GM19099 (cell line): ENCODE measurements around the gene SH3PXD2A.

ENCODE experiments used
- POLR2A ChIP-seq: IDR thresholded peaks from 3 replicates; pipeline ENCODE4 v1.6.1; 2011; ENCODE audit warnings: low read depth; ENCODE audit not compliant: insufficient read length; ENCODE audit errors: extremely low read depth

The SH3PXD2A gene

DNA sequence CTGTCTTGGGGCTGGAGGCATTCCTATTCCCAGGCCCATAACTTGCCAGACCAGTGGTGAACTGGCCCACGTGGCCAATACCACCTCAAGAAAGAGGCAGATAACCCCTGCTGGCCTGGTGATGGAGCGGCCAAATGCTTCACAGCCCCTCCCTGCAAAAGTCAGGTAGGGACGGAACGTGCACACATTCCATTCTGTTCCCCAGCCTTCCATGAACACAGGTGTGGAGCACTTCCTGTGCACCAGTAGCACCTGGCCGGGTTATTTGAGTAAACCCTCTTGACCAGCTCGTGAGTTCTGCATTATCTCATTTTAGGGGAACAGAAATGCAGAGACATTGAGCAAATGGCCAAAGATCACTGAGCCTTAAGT, 134.4 kb downstream of the SH3PXD2A start:
- no peak for TF ChIP-seq POLR2A

DNA sequence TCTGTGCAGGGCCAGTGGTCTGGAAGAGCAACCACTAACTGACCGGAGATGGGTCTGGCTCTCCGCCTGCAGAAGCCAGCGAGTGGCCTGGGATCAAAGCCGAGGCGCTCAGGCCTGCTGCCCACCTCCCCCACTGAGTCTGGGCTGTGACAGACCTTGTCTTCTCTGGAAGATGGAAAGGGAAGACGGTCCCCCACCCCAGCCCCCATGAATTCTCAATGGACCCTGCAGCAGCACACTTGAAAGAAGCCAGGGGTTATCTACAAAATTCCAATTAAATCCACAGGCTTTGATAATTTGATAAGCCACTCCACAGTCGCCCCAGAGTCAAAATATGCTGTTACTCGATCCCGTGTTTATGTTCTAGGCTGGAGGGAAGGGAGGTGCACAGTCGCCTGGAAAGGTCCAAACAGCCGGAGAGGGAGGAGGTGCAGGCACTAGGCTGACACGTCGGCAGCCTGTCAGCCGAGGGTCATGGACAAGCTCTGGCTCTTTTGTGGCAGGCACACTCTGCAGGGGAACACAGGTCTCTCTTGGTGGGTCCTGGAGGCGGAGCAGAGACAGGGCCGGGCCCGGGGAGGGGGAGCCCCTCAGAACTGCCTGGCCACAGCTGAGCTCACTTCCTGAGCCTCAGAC, 134.9 kb downstream of the SH3PXD2A start:
- TF ChIP-seq POLR2A, result no peak

DNA sequence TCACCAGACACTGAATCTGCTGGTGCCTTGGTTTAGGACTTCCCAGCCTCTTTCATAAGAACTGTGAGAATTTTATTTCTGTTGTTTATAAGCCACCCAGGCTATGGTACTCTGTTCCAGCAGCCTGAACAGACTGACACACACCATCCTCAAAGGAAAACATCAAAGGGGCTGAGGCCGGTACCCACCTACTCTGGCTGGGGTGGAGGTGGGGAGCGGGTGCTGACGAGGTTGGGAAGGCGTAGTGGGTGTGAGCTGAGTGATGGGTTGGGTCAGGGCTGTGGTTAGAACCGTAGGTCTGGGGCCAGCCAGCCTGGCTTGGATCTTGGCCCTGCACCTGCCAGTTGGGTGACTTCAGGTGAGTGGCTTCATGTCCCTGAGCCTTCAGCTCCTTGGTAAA, 136.3 kb downstream of the SH3PXD2A start:
- TF ChIP-seq POLR2A, result no peak

DNA sequence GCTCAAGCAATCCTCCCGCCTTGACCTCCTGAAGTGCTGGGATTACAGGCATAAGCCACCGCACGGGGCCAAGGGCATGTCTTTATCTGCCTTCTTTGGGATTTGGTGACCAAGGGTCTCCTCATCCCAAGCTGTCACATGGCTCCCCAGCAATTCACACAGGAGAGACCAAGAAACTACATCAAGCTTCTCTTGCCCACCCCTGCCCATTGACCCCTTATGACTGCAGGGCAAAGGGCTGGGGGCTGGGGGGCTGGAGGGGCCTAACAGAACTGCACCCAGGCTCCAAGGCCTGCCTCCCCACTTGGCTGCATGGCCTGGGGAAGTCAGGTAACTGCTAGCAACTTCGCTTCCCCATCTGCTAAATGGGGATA, 137.1 kb downstream of the SH3PXD2A start:
- no peak for TF ChIP-seq POLR2A

DNA sequence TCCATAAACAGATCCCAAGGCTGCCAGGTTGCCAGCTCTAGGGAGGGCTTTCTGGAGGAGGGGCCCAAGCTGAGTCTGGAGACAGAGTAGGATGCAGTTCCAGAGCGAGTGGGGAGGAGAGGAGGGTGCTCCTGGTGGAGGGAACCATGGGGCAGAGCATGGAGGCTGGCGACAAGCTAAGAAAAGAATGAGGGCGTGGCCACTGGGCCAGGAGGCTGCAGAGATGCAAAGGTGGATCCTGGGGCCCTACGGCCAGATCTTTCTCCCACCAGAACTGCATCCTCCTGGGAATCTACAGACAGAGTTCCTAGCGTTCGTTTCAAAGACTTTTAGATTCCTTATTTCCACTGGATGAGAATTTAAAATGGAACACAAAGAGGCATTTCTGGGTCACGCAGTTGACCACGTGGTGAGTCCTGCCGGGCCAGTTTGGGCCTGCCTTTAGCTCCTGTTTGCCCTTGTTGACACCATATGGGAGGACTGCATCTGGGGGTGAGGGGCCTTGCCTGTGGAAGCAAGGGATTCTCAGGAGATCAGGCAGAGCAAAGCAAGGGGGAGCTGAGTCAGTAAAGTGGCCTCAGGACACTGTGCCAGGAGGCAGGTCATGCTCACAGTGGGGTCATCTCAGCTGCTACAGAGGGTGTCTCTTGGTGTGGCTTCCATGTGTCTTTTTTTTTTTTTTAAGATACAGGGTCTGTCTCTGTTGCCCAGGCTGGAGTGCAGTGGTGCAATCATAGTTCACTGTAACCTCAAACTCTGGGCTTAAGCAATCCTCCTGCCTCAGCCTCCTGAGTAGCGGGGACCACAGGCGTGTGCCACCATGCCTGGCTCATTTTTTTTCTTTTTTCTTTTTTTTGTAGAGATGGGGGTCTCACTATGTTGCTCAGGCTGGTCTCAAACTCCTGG, 137.8 kb downstream of the SH3PXD2A start:
- TF ChIP-seq POLR2A, result no peak

DNA sequence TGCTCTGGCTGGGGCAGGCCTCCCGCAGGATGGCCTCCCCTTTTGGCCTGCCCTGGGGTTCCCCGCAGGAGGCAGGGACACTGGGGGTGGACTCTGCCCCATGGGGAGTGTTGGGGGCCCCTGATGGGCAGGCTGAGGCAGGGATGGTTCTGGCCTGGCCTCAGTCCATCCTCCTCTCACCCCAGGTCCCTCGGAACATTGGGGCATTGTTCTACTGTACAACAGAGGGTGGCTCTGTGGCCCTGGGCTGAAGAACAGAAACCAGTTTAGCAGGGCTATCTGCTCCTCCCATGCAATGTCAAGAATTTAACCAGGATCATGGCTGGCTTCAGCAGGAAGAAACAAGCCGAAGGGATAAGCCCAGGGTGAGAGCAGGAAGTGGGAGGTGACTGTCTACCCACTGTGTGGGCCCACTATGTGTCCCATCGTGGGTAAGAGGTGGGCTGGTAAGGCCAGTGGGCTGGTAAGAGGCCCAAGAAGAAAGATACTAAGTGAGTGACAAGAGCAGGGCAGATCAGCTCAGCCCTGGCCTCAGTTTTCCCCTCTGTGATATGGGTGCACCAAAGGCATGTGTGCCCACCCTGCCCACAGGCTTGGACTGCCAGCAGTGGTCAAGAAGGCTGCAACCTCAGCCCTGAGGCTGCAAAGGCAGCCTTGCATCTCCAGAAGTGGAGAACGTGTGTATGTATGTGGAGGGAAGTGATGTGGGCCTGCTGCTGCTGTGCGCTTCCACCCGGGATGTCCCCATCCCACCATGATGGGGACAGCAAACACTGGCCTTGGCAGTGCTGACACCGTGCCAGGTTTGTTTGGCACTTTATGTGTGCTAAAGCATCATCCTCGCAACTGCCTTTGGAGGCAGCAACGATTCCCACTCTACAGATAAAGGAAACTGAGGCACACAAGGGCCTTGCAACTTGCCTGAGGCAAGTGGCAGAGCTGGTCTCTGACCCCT, 138.9 kb downstream of the SH3PXD2A start:
- TF ChIP-seq POLR2A, result no peak

DNA sequence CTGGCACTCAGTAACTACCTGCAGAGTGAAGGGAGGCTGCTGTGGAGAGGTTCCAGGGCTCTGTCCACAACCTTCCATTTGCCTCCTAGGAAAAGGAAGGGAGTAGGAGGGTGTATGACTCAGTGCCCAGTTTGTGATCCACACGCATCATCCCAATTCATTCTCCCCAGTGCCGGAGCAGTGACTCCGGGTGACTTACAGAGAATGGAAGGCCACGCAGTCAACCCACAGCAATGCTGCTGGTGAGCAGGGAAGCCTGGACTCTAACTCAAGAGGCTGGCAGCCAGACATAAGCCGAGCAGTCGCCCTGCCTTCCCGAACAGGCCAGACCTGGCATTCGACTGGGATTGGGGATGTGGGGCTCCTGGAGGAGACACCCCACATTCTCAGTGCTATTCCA, 139.9 kb downstream of the SH3PXD2A start:
- TF ChIP-seq POLR2A, result no peak

DNA sequence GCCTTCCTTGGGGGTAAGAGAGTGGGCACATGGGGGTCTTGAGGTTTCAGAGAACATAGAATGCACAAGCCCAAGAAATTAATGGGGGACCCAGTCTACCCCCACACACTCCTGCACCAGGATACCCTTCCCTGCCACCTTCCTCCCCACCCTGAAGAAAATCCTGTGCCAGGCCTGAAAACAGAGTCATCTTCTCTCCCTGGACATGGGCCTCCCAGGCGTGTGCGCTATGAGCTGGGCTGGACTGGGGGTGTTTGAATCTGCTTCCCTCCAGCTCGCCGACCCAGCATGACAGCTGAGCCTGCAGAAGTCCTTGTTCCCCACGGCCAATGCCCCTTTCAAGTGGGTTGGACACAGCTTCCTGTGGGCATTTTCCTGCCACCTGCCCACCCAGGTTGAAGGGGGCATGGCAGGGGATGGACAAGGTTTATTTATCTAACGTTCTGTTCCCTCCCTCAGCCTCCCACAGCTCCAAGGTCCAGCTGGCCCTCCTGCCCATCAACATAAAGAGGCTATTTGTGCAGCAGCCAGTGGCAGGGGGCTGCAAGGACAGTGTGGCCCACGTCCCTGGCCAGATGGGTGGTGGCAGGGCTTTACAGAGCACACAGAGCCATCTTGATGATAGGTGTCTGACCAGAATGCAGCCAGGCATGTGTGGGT, 141.0 kb downstream of the SH3PXD2A start:
- TF ChIP-seq POLR2A, result no peak

DNA sequence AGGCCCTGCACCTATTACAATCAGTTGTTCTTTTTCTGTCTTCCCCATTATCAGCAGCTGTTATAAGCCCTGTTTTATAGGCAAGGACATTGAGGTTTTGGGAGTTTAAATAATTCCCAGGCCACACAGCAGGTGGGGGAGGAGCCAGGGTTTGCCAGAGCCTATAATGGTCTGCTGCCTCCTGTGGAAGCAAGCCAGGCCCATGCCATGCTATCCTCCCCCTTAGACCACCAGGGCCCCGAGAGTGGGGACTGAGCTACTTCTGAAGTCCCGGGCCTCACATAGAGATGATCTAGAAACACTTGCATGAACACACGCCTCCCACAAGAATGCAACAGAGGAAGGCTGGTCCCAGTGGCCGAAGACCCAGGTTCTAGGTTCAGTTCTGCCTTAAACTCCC, 141.7 kb downstream of the SH3PXD2A start:
- TF ChIP-seq POLR2A, result no peak

DNA sequence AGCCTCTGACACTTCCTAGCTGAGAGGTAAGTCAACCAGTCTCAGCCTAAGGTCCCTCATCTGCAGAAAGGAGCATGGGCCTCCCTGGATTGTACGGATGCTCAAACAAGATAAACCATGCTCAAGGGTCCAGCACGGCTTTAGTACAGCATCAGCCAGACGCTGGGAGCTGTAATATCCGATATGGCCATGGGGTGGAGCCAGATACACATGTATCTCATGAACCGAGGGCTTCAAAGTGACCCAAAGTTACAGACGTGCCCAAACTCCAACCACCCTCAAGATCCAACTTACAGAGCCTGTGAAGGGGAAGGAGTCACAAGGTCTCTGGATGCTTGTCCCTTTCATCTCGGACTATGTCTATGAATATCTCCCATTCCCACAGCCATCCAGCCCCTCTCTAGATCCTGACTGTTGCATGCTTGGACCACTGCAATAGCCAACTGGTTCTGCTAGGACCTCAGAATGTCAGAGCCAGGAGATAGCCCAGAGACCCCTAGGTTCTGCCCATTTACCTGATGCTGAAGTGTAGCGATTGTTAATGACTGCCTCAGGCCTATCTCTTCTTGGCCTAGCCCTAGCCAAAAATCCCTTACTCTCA, 142.4 kb downstream of the SH3PXD2A start:
- no peak for TF ChIP-seq POLR2A

DNA sequence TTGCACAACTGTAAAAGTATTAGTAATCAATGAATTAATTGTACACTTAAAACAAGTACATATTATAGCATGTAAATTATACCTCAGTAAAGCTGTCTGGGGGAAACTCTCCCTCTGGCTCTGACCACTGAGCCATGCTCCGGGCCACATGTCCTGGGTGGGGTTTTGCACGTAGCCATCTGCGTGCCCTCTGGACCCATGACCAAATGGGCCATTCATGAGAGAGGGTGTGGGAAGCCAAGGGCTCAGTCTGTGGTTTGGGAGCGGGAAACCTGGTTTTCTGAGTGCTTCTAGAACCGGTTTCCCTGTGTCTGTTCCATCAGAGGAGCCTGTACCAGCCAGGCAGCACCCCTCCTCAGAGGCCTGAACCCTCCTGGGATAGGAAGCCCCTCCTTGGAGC, 143.2 kb downstream of the SH3PXD2A start:
- no peak for TF ChIP-seq POLR2A

DNA sequence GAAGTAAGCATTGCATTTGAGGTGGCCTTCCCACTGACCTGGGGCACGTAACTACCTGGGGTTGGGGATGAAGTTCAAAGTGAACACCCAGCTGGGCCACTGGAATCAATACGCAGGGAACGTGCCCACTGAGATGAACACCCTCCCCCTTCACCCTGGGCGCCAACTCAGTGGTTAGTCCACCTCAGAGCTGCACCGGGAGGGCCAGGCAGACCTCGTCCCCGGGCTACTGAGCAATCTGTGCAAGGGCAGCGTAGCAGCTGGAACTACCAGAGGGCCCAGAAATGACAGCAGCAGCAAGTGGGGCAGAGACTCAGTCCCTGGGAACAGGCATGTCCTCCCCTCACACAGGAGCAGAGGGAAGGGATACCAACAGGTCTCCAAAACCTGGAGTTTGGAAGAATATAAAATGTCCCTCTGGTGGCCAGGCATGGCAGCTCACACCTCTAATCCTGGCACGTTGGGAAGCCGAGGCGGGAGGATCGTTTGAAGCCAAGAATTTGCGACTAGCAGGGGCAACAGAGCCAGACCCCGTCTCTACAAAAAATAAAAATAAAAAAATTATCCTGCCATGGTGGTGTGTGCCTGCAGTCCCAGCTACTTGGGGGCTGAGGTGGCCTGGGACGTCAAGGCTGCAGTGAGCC, 143.9 kb downstream of the SH3PXD2A start:
- no peak for TF ChIP-seq POLR2A

DNA sequence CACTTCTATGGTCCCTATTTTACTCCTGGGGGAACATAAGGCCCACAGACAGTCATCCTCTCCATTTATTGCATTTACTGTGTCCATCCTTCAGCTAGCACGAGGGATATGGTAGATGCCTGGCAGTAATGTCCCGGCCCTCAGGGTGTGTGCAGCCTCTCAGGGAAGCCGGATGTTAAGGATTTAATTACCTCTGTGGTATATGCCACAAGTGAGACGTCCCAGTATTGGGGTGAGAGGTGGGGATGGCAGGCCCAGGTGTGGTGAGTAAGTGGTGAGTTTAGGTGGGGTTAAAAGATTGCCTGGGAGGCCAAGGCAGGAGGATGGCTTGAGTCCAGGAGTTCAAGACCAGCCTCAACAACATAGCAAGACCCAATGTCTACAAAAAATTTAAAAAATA, 144.9 kb downstream of the SH3PXD2A start:
- TF ChIP-seq POLR2A, result no peak

DNA sequence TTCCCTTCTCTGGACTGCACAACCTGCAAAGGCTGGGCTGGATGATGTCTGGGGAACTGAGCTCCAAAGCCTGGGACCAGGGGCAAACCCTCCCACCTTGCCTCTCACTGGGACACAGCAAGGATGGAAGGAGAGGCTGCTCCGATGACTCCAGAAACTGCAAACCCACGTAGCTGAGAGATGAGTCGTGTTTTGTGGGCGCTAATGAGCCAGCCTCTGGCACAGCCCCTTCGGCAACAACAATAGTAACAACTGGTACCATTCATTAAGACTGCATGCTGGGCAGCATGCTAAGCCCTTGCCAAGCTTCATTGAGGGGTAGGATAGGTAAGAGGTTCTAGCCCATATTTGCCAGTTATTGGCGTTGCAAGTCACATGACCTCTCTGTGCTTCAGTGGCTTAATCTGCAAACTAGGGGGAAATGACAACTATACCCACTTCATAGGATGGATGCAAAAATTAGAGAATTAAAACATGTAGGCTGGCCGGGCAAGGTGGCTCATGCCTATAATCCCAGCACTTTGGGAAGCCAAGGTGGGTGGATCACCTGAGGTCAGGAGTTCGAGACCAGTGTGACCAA, 145.9 kb downstream of the SH3PXD2A start:
- TF ChIP-seq POLR2A, result no peak
